Keratinocyte (primary cell): ENCODE data around the gene KRTAP10-12.

Source experiments
- CTCF ChIP-seq, 3 experiments: IDR thresholded peaks in 1 of 3; conservative IDR thresholded peaks in 1 of 3; optimal IDR thresholded peaks in 1 of 3; 2 replicates in 2 of 3; 3 replicates in 1 of 3; pipeline versions ENCODE3 to v1.5.1; 2011; ENCODE audit warnings: low read length in 3 of 3, mild to moderate bottlenecking in 3 of 3, moderate library complexity in 2 of 3, control low read depth in 1 of 3, inconsistent platforms in 1 of 3; ENCODE audit not compliant: insufficient read depth in 2 of 3; ENCODE audit errors: extremely low read depth in 1 of 3
- EZH2 ChIP-seq: IDR thresholded peaks from one replicate; pipeline ENCODE4 v1.6.1; 2012; ENCODE audit warnings: inconsistent platforms, mild to moderate bottlenecking, low read length, moderate library complexity

- TF ChIP-seq CTCF (optimal IDR thresholded peaks at IDR 0.05 in 1 of 3, IDR thresholded peaks at IDR 0.05 in 1 of 3, conservative IDR thresholded peaks at IDR 0.05 in 1 of 3; ENCODE audit: extremely low read depth in 1 of 3, insufficient read depth in 2 of 3, low read length in 3 of 3) = no peak
- TF ChIP-seq EZH2 = no peak
These were observed 30.3 kb upstream of the KRTAP10-12 start, which contains the start of gene KRTAP12-2 for GRCh38 chr21:44666401-44667320.
